Fibroblast of peridontal ligament (primary cell): ENCODE measurements around the gene USE1.

Source experiments
- DNase-seq: peaks from one replicate; pipeline ENCODE4 v3.0.0-alpha.2; 2010; ENCODE audit errors: extremely low read depth

USE1 gene

DNA sequence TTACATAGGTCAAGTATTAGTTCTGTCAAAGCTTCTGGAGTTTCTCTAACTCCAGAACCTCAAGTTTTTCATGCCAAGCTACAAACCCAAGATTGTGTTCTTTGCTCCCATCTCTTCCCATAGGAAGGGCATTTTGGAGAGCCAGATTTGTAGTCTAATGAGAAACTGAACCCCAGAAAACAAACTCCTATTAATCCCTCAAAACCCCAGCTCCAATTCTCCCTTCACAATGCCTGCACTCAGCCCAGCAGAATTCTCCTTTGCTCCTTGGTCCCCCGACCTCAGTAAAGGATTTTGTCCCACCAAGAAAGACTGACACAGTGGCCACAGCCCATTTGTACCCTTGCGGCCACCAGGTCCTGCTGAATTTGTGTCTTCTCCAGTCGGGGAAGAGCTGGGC, 41.0 kb downstream of the USE1 start:
- DNase-seq: no peak

GRCh38 chr19:17259118-17259780, 44.1 kb downstream of the USE1 start:
- DNase-seq: no peak

DNA sequence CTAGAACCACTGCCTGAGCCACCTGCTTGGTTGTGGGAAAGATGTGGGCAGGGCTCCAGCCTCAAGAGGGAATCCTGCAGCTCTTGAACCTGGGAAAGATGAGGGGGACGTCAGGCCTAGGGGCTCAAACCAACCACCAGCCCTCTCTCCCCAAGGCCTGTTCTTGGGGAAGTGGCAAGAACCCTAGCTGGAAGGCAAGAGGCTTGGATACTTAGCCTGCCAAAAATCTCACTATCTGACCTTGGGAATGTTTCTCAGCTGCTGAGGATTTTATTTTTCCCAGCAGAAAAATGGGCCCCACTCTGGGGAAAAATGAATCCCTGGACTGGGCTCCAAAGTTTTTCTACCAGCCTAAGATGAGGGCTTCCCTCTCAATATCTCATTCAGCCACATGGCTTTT, 44.8 kb downstream of the USE1 start:
- DNase-seq: no peak

- DNase-seq: peak; percentile 62
Measured at GRCh38 chr19:17260842-17261325, 45.7 kb downstream of the USE1 start.

GRCh38 chr19:17262557-17262956, 47.4 kb downstream of the USE1 start:
- no peak for DNase-seq

GRCh38 chr19:17263712-17264640, 48.8 kb downstream of the USE1 start:
- DNase-seq: no peak

DNA sequence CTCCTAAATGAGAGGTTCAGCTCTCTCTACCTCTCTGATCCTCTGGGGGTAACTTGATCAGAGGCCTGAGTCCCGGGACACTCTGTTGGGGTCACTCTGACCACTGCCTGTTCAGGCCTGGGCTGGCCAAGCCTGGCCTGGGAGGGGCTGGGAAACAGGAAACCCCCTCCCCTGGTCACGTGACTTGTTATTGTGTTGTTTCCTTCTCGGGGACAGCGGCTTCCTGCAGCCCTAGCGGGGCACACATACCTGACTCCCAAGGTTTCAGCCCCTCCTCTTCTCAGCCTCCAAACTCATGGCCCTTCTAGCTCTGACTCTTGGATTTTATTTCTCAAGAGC, 49.5 kb downstream of the USE1 start, which contains the start of gene USHBP1:
TSS of gene USHBP1 (minus strand) at position 105 of the 339 bp plus-strand sequence. CDS start 446 bp downstream, outside the sequence.
- DNase-seq: no peak

- no peak for DNase-seq
Measured at GRCh38 chr19:17266026-17266425, 50.9 kb downstream of the USE1 start.

GRCh38 chr19:17266589-17266974, 51.4 kb downstream of the USE1 start:
- DNase-seq: no peak

- peak; percentile 100 for DNase-seq
Measured at GRCh38 chr19:17266975-17267788, 52.0 kb downstream of the USE1 start, which contains the start of gene BABAM1. TSS of gene BABAM1 (plus strand) at chr19:17267443. CDS start at chr19:17268807, 1,364 bp downstream.

DNA sequence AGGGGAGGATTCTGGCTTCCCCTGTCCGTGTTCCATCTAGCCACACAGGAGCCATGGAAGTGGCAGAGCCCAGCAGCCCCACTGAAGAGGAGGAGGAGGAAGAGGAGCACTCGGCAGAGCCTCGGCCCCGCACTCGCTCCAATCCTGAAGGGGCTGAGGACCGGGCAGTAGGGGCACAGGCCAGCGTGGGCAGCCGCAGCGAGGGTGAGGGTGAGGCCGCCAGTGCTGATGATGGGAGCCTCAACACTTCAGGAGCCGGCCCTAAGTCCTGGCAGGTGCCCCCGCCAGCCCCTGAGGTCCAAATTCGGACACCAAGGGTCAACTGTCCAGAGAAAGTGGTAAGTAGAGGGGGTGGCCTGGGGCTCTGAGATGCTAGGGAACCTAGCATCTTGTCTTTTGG, 53.6 kb downstream of the USE1 start:
- DNase-seq: no peak
